T-helper 2 cell treated with Interferon-gamma antibody and Interleukin-4, amounts not matched to agents 5 μg/mL and 100 μg/mL, for 36 hours (primary cell): ENCODE data around the gene GBX2.

ENCODE experiments used
- DNase-seq: peaks from one replicate; pipeline ENCODE4 v3.0.0; 2021; ENCODE audit warnings: low spot score
- H3K27ac Mint-ChIP-seq: one replicate; pipeline ENCODE4 v1.8.0; 2021; ENCODE audit warnings: mild to moderate bottlenecking, mixed read lengths
- H3K27me3 Mint-ChIP-seq: one replicate; pipeline ENCODE4 v1.8.0; 2021; ENCODE audit warnings: low read depth, mixed read lengths
- H3K36me3 Mint-ChIP-seq: one replicate; pipeline ENCODE4 v1.8.0; 2021; ENCODE audit warnings: low read depth, mixed read lengths
- H3K4me1 Mint-ChIP-seq: one replicate; pipeline ENCODE4 v1.8.0; 2021; ENCODE audit warnings: low read depth, mixed read lengths
- H3K4me3 Mint-ChIP-seq: one replicate; pipeline ENCODE4 v1.8.0; 2022; ENCODE audit warnings: mild to moderate bottlenecking, moderate library complexity, mixed read lengths
- H3K9me3 Mint-ChIP-seq: one replicate; pipeline ENCODE4 v1.8.0; 2021; ENCODE audit warnings: mixed read lengths

GBX2 gene

DNA sequence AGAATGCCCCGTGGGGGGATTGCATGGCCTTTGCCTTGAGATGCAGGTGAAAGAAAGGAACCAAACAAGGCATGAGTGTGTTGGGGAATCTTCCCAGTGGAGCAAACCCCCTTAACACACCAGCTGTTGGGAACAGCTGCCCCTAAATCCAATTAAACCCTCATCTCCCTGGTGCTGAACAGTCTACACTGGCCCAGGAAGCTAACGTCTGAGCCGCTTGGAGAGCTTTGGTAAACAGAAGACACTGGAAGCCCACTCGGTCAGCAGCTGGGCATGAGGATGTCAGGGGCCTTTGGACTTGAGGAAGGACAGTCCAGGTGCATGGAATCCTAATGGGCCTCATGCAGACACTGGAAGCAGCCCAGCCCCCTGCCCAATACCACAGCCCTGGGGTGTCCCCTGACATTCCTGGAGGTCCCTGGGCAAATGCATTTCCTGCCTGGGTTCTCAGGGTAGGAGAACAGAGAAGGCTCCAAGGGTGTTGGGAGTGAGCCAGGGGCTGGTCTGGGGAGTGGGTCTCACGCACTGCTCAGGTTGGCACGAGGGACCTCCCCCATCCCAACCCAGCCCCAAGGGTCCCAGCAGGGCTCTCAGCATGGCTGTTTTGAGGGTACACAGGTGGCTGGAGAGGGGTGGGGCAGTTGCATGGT is 37.7 kb downstream of the GBX2 start:
- Mint-ChIP-seq H3K27ac (no peak overlapping the region), H3K27me3 (no peaks in the 10 kb centered on the region)

DNA sequence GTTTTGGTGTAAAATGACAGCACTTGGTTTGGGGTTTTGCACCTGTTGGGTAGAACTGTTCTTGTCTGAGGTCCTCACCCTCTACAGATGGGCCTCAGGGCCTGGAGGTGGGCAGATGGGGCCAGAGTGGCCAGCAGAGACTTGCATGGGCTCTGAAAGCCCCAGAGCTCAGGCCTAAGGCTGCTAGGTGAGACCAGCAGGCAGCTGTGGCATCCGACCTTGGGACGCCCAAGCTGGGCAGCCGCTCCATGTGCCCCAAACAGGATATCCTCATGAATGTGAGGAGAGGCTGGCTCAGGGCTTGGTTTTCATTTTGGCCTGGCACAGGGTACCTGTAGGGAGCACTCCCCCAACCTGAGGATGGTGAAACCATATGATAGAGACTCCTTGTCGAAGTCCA is 38.3 kb downstream of the GBX2 start:
- H3K36me3 Mint-ChIP-seq, result no peaks in the 10 kb centered on the region
- no peaks in the 10 kb centered on the region for H3K4me1 Mint-ChIP-seq
- no peak overlapping the region for H3K4me3 Mint-ChIP-seq

More for the DNA sequence above, 37.7 kb downstream of the GBX2 start:
- no peak for DNase-seq
- H3K9me3 Mint-ChIP-seq, result no peaks in the 10 kb centered on the region
- H3K36me3 Mint-ChIP-seq, result no peaks in the 10 kb centered on the region
- no peak overlapping the region for H3K4me3 Mint-ChIP-seq
- no peaks in the 10 kb centered on the region for H3K4me1 Mint-ChIP-seq

DNA sequence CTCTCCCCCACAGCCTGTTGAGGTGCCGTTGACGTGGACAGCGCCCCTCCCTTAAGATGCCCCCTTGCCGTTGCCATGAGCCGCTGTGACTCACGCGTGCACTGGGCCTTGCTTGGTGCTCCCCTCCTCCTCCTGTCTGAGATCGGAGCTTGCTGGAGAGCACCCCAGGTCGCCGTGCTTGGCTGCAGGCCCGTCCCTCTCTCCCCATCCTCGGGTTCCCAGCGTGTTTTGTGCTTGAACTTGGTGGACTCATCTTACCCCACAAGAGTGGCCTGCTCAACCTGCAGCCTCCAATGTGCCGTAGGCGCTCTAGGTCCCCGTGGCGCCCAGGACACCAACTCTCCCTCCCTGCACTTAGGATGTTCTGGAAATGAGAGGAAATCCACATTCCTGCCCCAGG is 39.9 kb downstream of the GBX2 start:
- H3K27me3 Mint-ChIP-seq, result no peaks in the 10 kb centered on the region
- H3K36me3 Mint-ChIP-seq, result no peaks in the 10 kb centered on the region
- H3K9me3 Mint-ChIP-seq, result no peaks in the 10 kb centered on the region
- no peak for DNase-seq
- H3K4me1 Mint-ChIP-seq, result no peaks in the 10 kb centered on the region
- no peak overlapping the region for H3K4me3 Mint-ChIP-seq
- no peak overlapping the region for H3K27ac Mint-ChIP-seq

More for the DNA sequence above, 38.3 kb downstream of the GBX2 start:
- no peak for DNase-seq
- Mint-ChIP-seq H3K9me3 (no peaks in the 10 kb centered on the region), H3K27me3 (no peaks in the 10 kb centered on the region), H3K27ac (no peak overlapping the region)

- Mint-ChIP-seq H3K27me3 (no peaks in the 10 kb centered on the region), H3K27ac (no peak overlapping the region), H3K4me1 (no peaks in the 10 kb centered on the region), H3K36me3 (no peaks in the 10 kb centered on the region), H3K4me3 (no peak overlapping the region), H3K9me3 (no peaks in the 10 kb centered on the region)
- no peak for DNase-seq
Measured at GRCh38 chr2:236127010-236127409, 41.2 kb downstream of the GBX2 start.

- no peak for DNase-seq
- Mint-ChIP-seq H3K4me1 (no peaks in the 10 kb centered on the region), H3K27ac (no peak overlapping the region), H3K27me3 (no peaks in the 10 kb centered on the region), H3K4me3 (no peak overlapping the region), H3K9me3 (no peaks in the 10 kb centered on the region), H3K36me3 (no peaks in the 10 kb centered on the region)
Measured at GRCh38 chr2:236125541-236125940, 42.6 kb downstream of the GBX2 start.

DNA sequence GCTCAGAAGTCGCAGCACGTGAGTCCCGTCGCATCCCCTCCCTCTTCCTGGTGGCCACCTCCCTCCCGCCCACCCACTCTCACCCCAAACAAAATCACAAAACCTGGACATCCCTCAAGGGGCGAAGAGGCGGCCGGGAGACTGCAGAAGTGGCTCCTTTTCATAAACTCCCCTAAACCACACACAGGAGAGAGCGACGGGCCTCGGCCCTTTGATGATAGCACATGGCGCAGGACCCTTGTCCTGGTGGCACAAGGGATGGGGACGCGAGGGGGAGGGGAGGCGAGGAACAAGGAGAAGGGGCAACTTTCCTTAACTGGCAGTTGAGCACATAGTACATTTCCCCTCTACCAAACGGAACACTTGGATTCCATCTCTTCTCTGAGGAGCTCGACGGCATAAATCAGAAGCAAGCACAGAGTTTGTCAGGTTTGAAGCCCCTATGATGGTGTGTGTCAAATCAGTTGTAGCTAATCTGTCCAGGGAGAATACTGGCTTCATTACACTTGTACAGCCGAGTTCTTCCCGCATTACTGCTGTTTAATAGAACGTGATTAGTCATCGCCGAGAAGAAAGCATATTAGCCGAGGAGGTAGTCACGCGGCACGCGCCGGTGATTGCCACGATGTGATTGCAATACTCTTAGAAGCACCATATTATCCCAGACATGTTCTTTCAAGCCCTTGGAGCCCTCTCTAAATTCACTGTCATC is 43.8 kb downstream of the GBX2 start:
- no peaks in the 10 kb centered on the region for H3K4me1 Mint-ChIP-seq
- DNase-seq, result no peak
- H3K27ac Mint-ChIP-seq, result no peak overlapping the region
- H3K27me3 Mint-ChIP-seq, result peaks cover under 1% of the 10 kb centered on the region
- H3K36me3 Mint-ChIP-seq, result no peaks in the 10 kb centered on the region
- H3K4me3 Mint-ChIP-seq, result no peak overlapping the region
- no peaks in the 10 kb centered on the region for H3K9me3 Mint-ChIP-seq

- DNase-seq, result no peak
- no peak overlapping the region for H3K27ac Mint-ChIP-seq
- H3K4me1 Mint-ChIP-seq, result no peaks in the 10 kb centered on the region
- no peaks in the 10 kb centered on the region for H3K36me3 Mint-ChIP-seq
- H3K9me3 Mint-ChIP-seq, result no peaks in the 10 kb centered on the region
- H3K4me3 Mint-ChIP-seq, result no peak overlapping the region
- peaks cover 4% of the 10 kb centered on the region for H3K27me3 Mint-ChIP-seq
Measured at GRCh38 chr2:236123716-236124115, 44.5 kb downstream of the GBX2 start.

GRCh38 chr2:236122236-236122635 is 46.0 kb downstream of the GBX2 start:
- H3K27me3 Mint-ChIP-seq, result peaks cover 12% of the 10 kb centered on the region
- no peak overlapping the region for H3K27ac Mint-ChIP-seq
- no peaks in the 10 kb centered on the region for H3K36me3 Mint-ChIP-seq
- H3K9me3 Mint-ChIP-seq, result no peaks in the 10 kb centered on the region
- H3K4me3 Mint-ChIP-seq, result no peak overlapping the region
- DNase-seq, result no peak
- H3K4me1 Mint-ChIP-seq, result no peaks in the 10 kb centered on the region

- H3K27ac Mint-ChIP-seq, result no peak overlapping the region
- no peak for DNase-seq
- no peaks in the 10 kb centered on the region for H3K36me3 Mint-ChIP-seq
- H3K9me3 Mint-ChIP-seq, result no peaks in the 10 kb centered on the region
- no peak overlapping the region for H3K4me3 Mint-ChIP-seq
- peaks cover 14% of the 10 kb centered on the region for H3K27me3 Mint-ChIP-seq
- no peaks in the 10 kb centered on the region for H3K4me1 Mint-ChIP-seq
Measured at GRCh38 chr2:236121546-236121945, 46.6 kb downstream of the GBX2 start.

GRCh38 chr2:236120829-236121228 is 47.4 kb downstream of the GBX2 start:
- H3K27ac Mint-ChIP-seq, result no peak overlapping the region
- H3K9me3 Mint-ChIP-seq, result no peaks in the 10 kb centered on the region
- no peak for DNase-seq
- H3K4me1 Mint-ChIP-seq, result no peaks in the 10 kb centered on the region
- H3K4me3 Mint-ChIP-seq, result no peak overlapping the region
- peaks cover 14% of the 10 kb centered on the region for H3K27me3 Mint-ChIP-seq
- no peaks in the 10 kb centered on the region for H3K36me3 Mint-ChIP-seq

GRCh38 chr2:236120141-236120601 is 48.0 kb downstream of the GBX2 start:
- H3K9me3 Mint-ChIP-seq, result no peaks in the 10 kb centered on the region
- H3K27ac Mint-ChIP-seq, result no peak overlapping the region
- no peaks in the 10 kb centered on the region for H3K4me1 Mint-ChIP-seq
- no peak overlapping the region for H3K4me3 Mint-ChIP-seq
- DNase-seq, result no peak
- H3K27me3 Mint-ChIP-seq, result peaks cover 14% of the 10 kb centered on the region
- H3K36me3 Mint-ChIP-seq, result no peaks in the 10 kb centered on the region

DNA sequence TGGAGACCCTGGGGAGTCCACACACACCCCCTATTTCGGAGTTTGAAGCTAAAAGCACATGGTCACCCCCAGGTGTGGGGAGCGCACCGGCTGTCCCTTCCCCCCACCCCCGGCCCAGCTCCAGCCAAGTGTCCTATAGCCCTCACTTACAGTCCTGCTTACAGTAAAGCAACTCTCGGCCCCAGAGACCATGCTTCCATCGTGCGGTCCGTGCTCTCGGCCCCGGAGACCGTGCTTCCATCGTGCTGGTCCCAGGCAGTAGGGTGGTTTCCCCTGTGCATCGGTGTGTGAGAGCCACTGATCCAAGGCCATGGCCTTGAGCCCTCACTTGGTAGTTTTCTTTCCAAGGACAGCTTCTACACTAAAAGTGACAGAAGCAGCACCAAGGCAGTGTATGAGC is 48.7 kb downstream of the GBX2 start:
- no peak overlapping the region for H3K4me3 Mint-ChIP-seq
- H3K9me3 Mint-ChIP-seq, result no peaks in the 10 kb centered on the region
- H3K27me3 Mint-ChIP-seq, result peaks cover 14% of the 10 kb centered on the region
- H3K4me1 Mint-ChIP-seq, result no peaks in the 10 kb centered on the region
- DNase-seq, result no peak
- no peak overlapping the region for H3K27ac Mint-ChIP-seq
- no peaks in the 10 kb centered on the region for H3K36me3 Mint-ChIP-seq

DNA sequence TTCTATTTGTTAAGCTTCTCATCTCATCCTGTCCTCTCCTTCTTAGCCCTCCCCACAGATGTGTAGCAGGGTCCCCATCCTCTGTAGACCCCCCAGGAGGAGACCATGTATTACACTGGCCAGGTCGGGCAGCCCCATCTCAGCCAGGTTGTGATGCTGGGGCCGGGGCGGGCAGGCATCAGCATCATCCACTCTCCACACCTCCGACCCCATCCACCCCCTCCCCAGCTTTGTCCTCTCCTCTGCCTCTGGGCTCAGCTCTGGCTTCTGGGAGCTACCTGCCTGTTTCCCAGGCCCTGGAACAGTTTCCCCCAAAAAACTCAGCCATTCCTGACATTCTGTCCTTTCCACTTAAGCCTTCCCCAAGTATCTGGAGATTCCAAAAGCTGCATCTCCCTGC is 49.2 kb downstream of the GBX2 start:
- Mint-ChIP-seq H3K4me1 (no peaks in the 10 kb centered on the region), H3K27ac (no peak overlapping the region), H3K36me3 (no peaks in the 10 kb centered on the region), H3K4me3 (no peak overlapping the region), H3K27me3 (peaks cover 14% of the 10 kb centered on the region), H3K9me3 (no peaks in the 10 kb centered on the region)
- no peak for DNase-seq

- Mint-ChIP-seq H3K36me3 (no peaks in the 10 kb centered on the region), H3K9me3 (no peaks in the 10 kb centered on the region), H3K27ac (no peak overlapping the region), H3K4me1 (no peaks in the 10 kb centered on the region), H3K27me3 (peaks cover 14% of the 10 kb centered on the region), H3K4me3 (no peak overlapping the region)
- no peak for DNase-seq
Measured at GRCh38 chr2:236117861-236118269, 50.3 kb downstream of the GBX2 start.

GRCh38 chr2:236117401-236117800 is 50.8 kb downstream of the GBX2 start:
- H3K27me3 Mint-ChIP-seq, result peaks cover 14% of the 10 kb centered on the region
- H3K36me3 Mint-ChIP-seq, result no peaks in the 10 kb centered on the region
- DNase-seq, result no peak
- H3K4me1 Mint-ChIP-seq, result no peaks in the 10 kb centered on the region
- H3K4me3 Mint-ChIP-seq, result no peak overlapping the region
- no peaks in the 10 kb centered on the region for H3K9me3 Mint-ChIP-seq
- no peak overlapping the region for H3K27ac Mint-ChIP-seq
